Transverse colon (tissue), 4 donors: Measurements from ENCODE around the gene MAP1LC3A.

Source experiments
- POLR2AphosphoS5 ChIP-seq, 3 donors: sonication (generic); formaldehyde crosslinking; IDR thresholded peaks; one replicate each; pipeline ENCODE4 v1.6.1; 2016; ENCODE audit warnings: antibody characterized with exemption in 3 of 3
- TF ChIP-seq, protein P1 (sequence below), 5 experiments: fragments of 200-600 bp in 3 of 5; fragments of 450-650 bp in 2 of 5; sonication (generic) in 3 of 5; IDR thresholded peaks; 1 replicate in 2 of 5; 2 replicates in 3 of 5; pipeline ENCODE4 v1.5.1; 2016 to 2017; ENCODE audit warnings: antibody characterized with exemption in 5 of 5, inconsistent platforms in 3 of 5, mild to moderate bottlenecking in 2 of 5, moderate library complexity in 1 of 5

DNA sequence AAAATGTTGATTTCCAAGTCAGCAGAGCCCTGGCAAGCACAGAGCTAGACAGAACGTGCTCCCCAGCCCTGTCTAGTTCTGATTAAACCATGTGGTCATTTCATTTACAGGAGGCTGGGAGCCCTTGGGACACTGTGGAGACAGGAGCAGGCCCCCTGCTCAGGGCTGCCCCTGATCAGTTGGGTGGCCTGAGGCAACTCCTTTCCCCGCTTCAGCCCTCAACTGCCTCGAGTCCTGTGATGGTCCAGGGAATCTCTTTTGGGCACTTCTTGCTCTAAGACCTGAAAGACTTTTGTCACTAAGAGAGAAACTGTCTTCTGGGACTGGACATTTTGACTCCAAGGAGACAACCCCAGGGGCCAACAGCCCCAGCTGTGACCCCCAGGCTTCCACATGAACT is 28.8 kb upstream of the MAP1LC3A start:
- TF ChIP-seq, protein P1, sequence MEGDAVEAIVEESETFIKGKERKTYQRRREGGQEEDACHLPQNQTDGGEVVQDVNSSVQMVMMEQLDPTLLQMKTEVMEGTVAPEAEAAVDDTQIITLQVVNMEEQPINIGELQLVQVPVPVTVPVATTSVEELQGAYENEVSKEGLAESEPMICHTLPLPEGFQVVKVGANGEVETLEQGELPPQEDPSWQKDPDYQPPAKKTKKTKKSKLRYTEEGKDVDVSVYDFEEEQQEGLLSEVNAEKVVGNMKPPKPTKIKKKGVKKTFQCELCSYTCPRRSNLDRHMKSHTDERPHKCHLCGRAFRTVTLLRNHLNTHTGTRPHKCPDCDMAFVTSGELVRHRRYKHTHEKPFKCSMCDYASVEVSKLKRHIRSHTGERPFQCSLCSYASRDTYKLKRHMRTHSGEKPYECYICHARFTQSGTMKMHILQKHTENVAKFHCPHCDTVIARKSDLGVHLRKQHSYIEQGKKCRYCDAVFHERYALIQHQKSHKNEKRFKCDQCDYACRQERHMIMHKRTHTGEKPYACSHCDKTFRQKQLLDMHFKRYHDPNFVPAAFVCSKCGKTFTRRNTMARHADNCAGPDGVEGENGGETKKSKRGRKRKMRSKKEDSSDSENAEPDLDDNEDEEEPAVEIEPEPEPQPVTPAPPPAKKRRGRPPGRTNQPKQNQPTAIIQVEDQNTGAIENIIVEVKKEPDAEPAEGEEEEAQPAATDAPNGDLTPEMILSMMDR (IDR thresholded peaks at IDR 0.05) = no peak
- TF ChIP-seq POLR2AphosphoS5 (IDR thresholded peaks at IDR 0.05) = no peak
